HFFc6 (cell line): ENCODE measurements around the gene MYO1G. TPM values are rescaled to one million over a fixed set of nuclear protein-coding genes. Genes with fewer than 3 reads are reported as not detected.

Source experiments
- DNase-seq: peaks from one replicate; pipeline ENCODE4 v3.0.0-alpha.2; 2018
- H3K27ac Mint-ChIP-seq: 2 replicates; pipeline ENCODE4 v1.8.0; 2020; ENCODE audit warnings: mild to moderate bottlenecking, mixed read lengths
- H3K27me3 Mint-ChIP-seq: 2 replicates; pipeline ENCODE4 v1.8.0; 2021; ENCODE audit warnings: mild to moderate bottlenecking, moderate library complexity, mixed read lengths; ENCODE audit not compliant: insufficient read depth
- H3K36me3 Mint-ChIP-seq: 2 replicates; pipeline ENCODE4 v1.8.0; 2021; ENCODE audit warnings: low read depth, mixed read lengths
- H3K4me1 Mint-ChIP-seq: 2 replicates; pipeline ENCODE4 v1.8.0; 2020; ENCODE audit warnings: low read depth, mixed read lengths
- H3K4me3 Mint-ChIP-seq: 2 replicates; pipeline ENCODE4 v1.8.0; 2020; ENCODE audit warnings: mild to moderate bottlenecking, moderate library complexity, mixed read lengths
- H3K9me3 Mint-ChIP-seq: 2 replicates; pipeline ENCODE4 v1.8.0; 2020; ENCODE audit warnings: mild to moderate bottlenecking, mixed read lengths
- CTCF ChIP-seq: fragments of 200-600 bp; sonication (generic); IDR thresholded peaks from 2 replicates; pipeline ENCODE4 v1.5.0; 2021; ENCODE audit warnings: antibody characterized with exemption, mild to moderate bottlenecking
- total RNA-seq, 6 experiments: library from RNA; stranded (reverse); fragmentation: NEBNext Ultra II Directional; extraction: Animal tissue kit (Norgen Biotek cat#: 25700); gene quantifications; 2 replicates in 1 of 6; 3 replicates in 5 of 6; pipeline ENCODE4 v1.2.3, GENCODE V29; 2021

Gene MYO1G
- total RNA-seq, 6 experiments from 2014 or later = not detected

- Mint-ChIP-seq H3K27me3 (peaks cover 6% of the 10 kb centered on the region), H3K4me1 (peaks cover under 1% of the 10 kb centered on the region), H3K36me3 (no peaks in the 10 kb centered on the region), H3K9me3 (no peaks in the 10 kb centered on the region), H3K27ac (no peak overlapping the region), H3K4me3 (no peak overlapping the region)
- TF ChIP-seq CTCF = no peak
- no peak for DNase-seq
These were observed 13.9 kb downstream of the MYO1G start for GRCh38 chr7:44964831-44965440.

- Mint-ChIP-seq H3K27me3 (peaks cover 8% of the 10 kb centered on the region), H3K36me3 (no peaks in the 10 kb centered on the region), H3K4me3 (no peak overlapping the region)
These were observed 14.4 kb downstream of the MYO1G start for GRCh38 chr7:44964384-44964830.

GRCh38 chr7:44963364-44964290 lies 15.2 kb downstream of the MYO1G start:
- H3K9me3 Mint-ChIP-seq = no peaks in the 10 kb centered on the region
- no peak overlapping the region for H3K27ac Mint-ChIP-seq
- no peak overlapping the region for H3K4me3 Mint-ChIP-seq
- peaks cover 14% of the 10 kb centered on the region for H3K4me1 Mint-ChIP-seq
- no peak for TF ChIP-seq CTCF
- H3K27me3 Mint-ChIP-seq = peaks cover 10% of the 10 kb centered on the region
- no peak for DNase-seq
- H3K36me3 Mint-ChIP-seq = no peaks in the 10 kb centered on the region

More at GRCh38 chr7:44964384-44964830, 14.4 kb downstream of the MYO1G start:
- Mint-ChIP-seq H3K27ac (no peak overlapping the region), H3K9me3 (no peaks in the 10 kb centered on the region), H3K4me1 (peaks cover 6% of the 10 kb centered on the region)
- TF ChIP-seq CTCF = peak; percentile 62
- DNase-seq = no peak

- Mint-ChIP-seq H3K27me3 (peaks cover 10% of the 10 kb centered on the region), H3K4me3 (no peak overlapping the region), H3K36me3 (no peaks in the 10 kb centered on the region), H3K27ac (no peak overlapping the region), H3K9me3 (no peaks in the 10 kb centered on the region), H3K4me1 (peaks cover 15% of the 10 kb centered on the region)
- DNase-seq = no peak
- TF ChIP-seq CTCF = no peak
These were observed 16.1 kb downstream of the MYO1G start for GRCh38 chr7:44962483-44963251.

GRCh38 chr7:44961844-44962482 lies 16.9 kb downstream of the MYO1G start:
- no peak overlapping the region for H3K27ac Mint-ChIP-seq
- H3K4me3 Mint-ChIP-seq = no peak overlapping the region
- peaks cover 15% of the 10 kb centered on the region for H3K4me1 Mint-ChIP-seq
- H3K36me3 Mint-ChIP-seq = no peaks in the 10 kb centered on the region
- H3K27me3 Mint-ChIP-seq = peaks cover 12% of the 10 kb centered on the region
- no peak for TF ChIP-seq CTCF
- H3K9me3 Mint-ChIP-seq = no peaks in the 10 kb centered on the region
- DNase-seq = no peak
